VCaP (cell line): Measurements from ENCODE around the gene MYCN.
"Not testable (repeated sequence)": the region's sequence is repeated elsewhere in the genome, so short reads cannot be mapped to it uniquely, and the experiment has no call there.

Experiments
- H3K27ac ChIP-seq: fragments of 450-650 bp; 2 replicates; pipeline ENCODE4 v1.5.1; 2017
- TF ChIP-seq, protein P1 (sequence below): fragments of 450-650 bp; conservative IDR thresholded peaks from 2 replicates; pipeline ENCODE4 v1.5.1; 2017; ENCODE audit warnings: mild to moderate bottlenecking, moderate library complexity

The MYCN gene

DNA sequence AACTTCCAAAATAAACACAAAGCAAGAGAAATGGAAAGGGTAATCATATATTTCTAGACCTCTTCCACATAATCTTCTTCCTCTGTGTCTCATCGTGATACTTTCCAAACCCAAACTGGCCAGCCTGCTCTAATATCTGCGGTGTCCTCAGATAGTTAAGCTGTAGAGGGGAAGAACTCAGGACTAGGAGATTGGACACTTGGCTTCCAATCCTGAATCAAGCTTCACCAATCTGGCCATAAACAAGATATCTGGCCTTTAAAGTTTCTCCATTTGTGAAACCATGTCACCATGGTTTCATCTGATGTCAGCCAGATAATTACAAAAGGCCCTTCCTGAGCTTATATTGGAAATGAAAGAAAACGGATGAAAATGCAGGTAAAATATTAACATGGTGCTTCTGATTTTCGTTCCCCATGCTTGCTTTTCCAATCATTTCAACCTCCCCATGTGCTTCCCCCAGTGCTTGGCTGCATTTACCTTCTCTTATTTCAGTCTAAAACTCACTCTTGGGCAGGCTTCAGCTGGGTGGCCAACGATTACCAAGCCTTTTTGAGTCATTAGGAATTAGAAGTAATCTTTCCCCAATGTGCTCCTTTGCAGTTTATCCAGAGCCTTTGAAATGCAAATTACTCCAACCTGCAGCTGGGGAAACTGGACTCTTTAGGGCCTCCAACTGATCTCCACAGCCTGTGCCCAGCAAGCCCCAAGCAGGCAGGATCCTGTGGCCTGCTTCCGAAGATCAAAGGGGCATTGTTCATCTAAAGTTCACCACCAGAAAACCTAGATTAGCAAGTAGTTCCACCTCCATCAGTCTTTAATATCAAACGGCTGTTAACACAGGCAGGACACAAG is 44.5 kb upstream of the MYCN start:
- TF ChIP-seq, protein P1, sequence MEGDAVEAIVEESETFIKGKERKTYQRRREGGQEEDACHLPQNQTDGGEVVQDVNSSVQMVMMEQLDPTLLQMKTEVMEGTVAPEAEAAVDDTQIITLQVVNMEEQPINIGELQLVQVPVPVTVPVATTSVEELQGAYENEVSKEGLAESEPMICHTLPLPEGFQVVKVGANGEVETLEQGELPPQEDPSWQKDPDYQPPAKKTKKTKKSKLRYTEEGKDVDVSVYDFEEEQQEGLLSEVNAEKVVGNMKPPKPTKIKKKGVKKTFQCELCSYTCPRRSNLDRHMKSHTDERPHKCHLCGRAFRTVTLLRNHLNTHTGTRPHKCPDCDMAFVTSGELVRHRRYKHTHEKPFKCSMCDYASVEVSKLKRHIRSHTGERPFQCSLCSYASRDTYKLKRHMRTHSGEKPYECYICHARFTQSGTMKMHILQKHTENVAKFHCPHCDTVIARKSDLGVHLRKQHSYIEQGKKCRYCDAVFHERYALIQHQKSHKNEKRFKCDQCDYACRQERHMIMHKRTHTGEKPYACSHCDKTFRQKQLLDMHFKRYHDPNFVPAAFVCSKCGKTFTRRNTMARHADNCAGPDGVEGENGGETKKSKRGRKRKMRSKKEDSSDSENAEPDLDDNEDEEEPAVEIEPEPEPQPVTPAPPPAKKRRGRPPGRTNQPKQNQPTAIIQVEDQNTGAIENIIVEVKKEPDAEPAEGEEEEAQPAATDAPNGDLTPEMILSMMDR, result no peak

DNA sequence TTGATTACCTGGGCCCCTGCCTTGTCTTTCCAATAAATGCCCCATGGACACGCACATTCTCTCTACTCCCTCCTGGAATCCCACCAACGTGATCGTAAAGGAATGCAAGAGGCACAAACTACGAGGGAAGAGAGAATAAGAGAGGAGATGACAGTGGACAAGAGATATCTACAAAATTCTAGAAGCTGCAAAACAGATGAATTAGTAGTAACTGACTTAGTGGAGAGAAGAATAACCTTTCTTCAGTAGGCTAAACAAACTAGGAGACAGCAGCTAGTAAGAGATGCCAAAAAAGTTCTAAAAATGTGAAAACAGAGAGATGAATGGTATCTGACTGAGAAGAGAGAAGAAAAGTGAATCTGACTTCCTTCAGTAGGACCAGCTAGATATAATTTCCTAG is 43.5 kb upstream of the MYCN start:
- TF ChIP-seq, protein P1, result no peak
- H3K27ac ChIP-seq, result no peak overlapping the region; the same call in 1 of the 2 replicates

More for the DNA sequence above, 44.5 kb upstream of the MYCN start:
- peak overlapping the region; percentile 85 for H3K27ac ChIP-seq

DNA sequence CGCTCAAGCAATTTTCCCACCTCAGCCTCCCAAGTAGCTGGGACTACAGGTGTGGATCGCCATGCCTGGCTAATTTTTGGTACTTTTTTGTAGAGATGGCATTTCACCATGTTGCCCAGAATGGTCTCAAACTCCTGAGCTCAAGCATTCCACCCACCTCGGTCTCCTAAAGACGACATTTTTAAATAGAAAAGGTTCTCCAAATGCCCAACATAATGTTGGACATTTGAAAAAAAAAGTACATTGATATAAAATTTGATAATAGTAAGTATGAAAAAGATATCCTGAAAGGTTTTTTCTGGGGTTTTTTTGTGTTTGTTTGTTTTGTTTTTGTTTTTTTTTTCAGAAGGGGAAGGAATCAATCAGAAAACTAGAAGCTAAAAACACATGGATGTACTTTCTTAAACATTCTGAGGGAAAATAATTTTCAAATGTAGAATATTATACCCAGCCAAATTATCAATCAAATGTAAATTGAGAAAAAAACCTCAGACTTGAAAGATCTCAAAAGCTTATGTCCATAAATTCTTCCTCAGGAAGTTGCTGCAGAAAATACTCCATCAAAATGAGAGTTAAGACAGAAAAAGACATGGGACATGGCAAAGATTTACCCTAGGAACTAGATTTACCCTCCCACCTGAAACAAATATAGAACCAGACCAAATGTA is 42.8 kb upstream of the MYCN start:
- TF ChIP-seq, protein P1, result no peak

DNA sequence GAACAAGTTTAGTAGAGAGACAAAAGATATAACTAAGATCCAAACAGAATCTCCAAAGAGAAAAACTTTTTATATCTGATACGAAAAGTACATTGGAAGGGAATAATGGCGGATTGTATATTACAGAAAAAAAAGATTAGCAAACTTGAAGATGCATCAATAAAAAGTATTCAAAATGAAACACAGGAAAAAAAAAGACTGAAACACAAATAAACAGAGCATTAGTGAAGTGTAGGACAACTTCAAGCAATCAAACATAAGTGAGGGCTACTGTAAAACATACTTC is 41.1 kb upstream of the MYCN start:
- no peak overlapping the region for H3K27ac ChIP-seq
- TF ChIP-seq, protein P1, result no peak

More for the DNA sequence above, 42.8 kb upstream of the MYCN start:
- no peak overlapping the region for H3K27ac ChIP-seq

DNA sequence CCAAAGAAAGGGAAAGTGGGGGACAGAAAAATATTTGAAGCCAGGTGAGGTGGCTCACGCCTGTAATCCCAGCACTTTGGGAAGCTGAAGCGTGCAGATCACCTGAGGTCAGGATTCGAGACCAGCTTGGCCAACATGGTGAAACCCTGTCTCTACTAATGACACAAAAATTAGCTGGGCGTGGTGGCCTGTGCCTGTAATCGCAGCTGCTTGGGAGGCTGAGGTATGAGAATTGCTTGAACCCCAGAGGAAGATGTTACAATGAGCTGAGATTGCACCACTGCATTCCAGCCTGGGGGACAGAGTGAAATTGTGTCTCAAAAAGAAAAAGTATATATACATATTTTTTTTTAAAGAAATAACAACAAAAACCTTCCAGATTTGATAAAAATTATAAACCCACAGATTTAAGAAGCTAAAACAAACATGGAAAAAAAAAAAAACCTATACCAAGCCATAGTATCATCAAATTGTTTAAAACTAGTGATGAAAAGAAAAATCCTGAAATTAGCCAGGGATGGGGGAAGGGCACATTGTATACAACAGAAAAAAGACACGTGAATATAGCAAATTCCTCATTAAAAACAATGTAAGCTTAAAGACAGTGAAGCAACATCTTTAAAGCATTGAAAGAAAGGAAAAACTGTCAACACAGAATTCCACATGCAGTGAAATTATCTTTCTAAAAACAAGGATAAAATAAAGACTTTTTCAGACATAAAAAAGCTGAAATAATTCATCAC is 40.4 kb upstream of the MYCN start:
- TF ChIP-seq, protein P1, result no peak
- H3K27ac ChIP-seq, result no peak overlapping the region

DNA sequence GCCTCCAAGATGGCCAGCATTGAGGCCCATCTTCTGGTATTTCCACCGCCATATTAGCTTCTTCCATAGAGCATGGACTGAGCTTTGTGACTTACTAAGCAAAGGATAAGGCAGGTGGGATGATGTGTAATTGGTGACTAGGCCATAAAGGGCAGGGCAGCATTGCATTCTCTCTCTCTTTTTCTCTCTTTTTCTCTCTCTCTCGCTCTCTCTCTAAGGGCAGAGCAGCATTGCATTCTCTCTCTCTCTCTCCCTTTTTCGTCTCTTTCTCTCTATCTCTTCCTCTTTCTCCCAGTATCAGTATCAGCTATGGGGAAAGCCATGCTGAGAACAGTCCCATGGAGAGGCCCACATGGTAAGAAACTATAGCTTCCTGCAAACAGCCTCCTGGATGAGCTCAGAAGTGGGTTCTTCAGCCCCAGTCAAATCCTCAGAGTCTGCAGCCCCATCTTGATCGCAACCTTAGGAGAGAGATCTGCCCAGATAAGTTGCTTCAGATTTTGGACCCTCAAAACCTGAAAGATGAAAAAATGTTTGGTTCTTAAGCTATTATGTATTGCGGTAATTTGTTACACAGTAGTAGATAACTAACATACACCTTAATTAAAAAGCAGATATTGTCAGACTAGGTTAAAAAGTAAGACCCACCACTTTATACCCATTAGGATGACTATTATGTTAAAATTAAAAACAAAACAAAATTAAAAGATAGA is 39.1 kb upstream of the MYCN start:
- TF ChIP-seq, protein P1, result no peak

DNA sequence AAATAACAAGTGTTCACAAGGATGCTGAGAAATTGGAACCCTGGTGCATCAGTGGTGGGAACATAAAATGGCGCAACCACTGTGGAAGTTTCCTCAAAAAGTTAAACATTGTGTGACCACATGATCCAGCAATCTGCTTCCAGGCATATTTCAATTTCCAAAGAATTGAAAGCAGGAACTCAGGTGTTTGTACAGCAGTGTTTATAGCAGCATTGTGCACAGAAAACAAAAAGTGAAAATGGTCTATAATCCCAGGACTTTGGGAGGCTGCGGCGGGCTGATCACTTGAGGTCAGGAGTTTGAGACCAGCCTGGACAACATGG is 38.6 kb upstream of the MYCN start:
- TF ChIP-seq, protein P1, result no peak

More for the DNA sequence above, 39.1 kb upstream of the MYCN start:
- H3K27ac ChIP-seq, result no peak overlapping the region

DNA sequence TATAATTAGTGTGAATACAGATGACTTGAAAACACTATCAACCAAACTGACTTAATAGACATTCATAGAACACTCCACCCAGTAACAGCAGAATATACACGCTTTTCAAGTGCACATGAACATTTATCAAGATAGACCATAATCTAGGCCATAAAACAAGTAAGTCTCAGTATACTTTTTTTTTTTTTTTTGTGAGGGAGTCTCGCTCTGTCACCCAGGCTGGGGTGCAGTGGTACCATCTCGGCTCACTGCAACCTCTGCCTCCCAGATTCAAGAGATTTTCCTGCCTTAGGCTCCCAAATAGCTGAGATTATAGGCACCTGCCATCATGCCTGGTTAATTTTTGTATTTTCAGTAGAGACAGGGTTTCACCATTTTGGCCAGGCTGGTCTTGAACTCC is 36.4 kb upstream of the MYCN start:
- not testable (repeated sequence) for H3K27ac ChIP-seq

More for the DNA sequence above, 38.6 kb upstream of the MYCN start:
- H3K27ac ChIP-seq, result no peak overlapping the region
